Smooth muscle cell (in vitro differentiated cells): ENCODE data around the gene JARID2. TPM values are rescaled to one million over a fixed set of nuclear protein-coding genes. Genes with fewer than 3 reads are reported as not detected.

Source experiments
- DNase-seq: peaks from one replicate; lab custom pipeline; 2025; ENCODE audit not compliant: unreplicated experiment; lab: John Stamatoyannopoulos, UW
- H2AFZ ChIP-seq: fragments of 200-600 bp; sonication (generic); 2 replicates; pipeline ENCODE4 v1.6.0; 2016; ENCODE audit warnings: antibody characterized with exemption, low read depth, mild to moderate bottlenecking
- H3F3A ChIP-seq: fragments of 200-600 bp; sonication (generic); 2 replicates; pipeline ENCODE4 v1.6.0; 2017; ENCODE audit warnings: antibody characterized with exemption, low read depth
- H3K27ac ChIP-seq: fragments of 200-600 bp; sonication (generic); 2 replicates; pipeline ENCODE4 v1.5.1; 2016; ENCODE audit warnings: low read depth, mild to moderate bottlenecking
- H3K27me3 ChIP-seq: fragments of 200-600 bp; sonication (generic); 2 replicates; pipeline ENCODE4 v1.6.1; 2016; ENCODE audit warnings: low read depth, mild to moderate bottlenecking
- H3K36me3 ChIP-seq: fragments of 200-600 bp; sonication (generic); 2 replicates; pipeline ENCODE4 v1.5.1; 2016; ENCODE audit warnings: low read depth
- H3K4me1 ChIP-seq: fragments of 200-600 bp; sonication (generic); 2 replicates; pipeline ENCODE4 v1.5.1; 2016; ENCODE audit warnings: low read depth
- H3K4me2 ChIP-seq: fragments of 200-600 bp; sonication (generic); 2 replicates; pipeline ENCODE4 v1.6.0; 2016; ENCODE audit warnings: mild to moderate bottlenecking
- H3K4me3 ChIP-seq: fragments of 200-600 bp; sonication (generic); 2 replicates; pipeline ENCODE4 v1.5.1; 2016; ENCODE audit warnings: mild to moderate bottlenecking
- H3K79me2 ChIP-seq: fragments of 200-600 bp; sonication (generic); 2 replicates; pipeline ENCODE4 v1.6.0; 2016; ENCODE audit warnings: low read depth, mild to moderate bottlenecking
- H3K9ac ChIP-seq: fragments of 200-600 bp; sonication (generic); 2 replicates; pipeline ENCODE4 v1.6.0; 2016; ENCODE audit warnings: low read depth
- H3K9me3 ChIP-seq: fragments of 200-600 bp; sonication (generic); replicated peaks from 2 replicates; pipeline ENCODE4 v1.5.1; 2016; ENCODE audit warnings: low read depth
- H4K20me1 ChIP-seq: fragments of 200-600 bp; sonication (generic); 2 replicates; pipeline ENCODE4 v1.6.0; 2016; ENCODE audit warnings: low read depth
- CTCF ChIP-seq: fragments of 200-600 bp; sonication (generic); IDR thresholded peaks from 2 replicates; pipeline ENCODE4 v1.5.1; 2017; ENCODE audit warnings: borderline replicate concordance, mild to moderate bottlenecking, antibody characterized with exemption; ENCODE audit not compliant: insufficient read depth, poor library complexity, severe bottlenecking
- WGBS: methylation state at CpG from one replicate; pipeline ENCODE4 v1.1.7; 2016; ENCODE audit warnings: low lambda C conversion rate; 5-methylcytosine and 5-hydroxymethylcytosine counted together
- polyA plus RNA-seq: library from polyadenylated mRNA; unstranded; fragments of >200 nt; fragmentation: Nextera tagmentation; extraction: Ambion mirVana; gene quantifications from 2 replicates; pipeline ENCODE4 v1.2.1, GENCODE V29; 2016
- total RNA-seq: library from RNA; depleted of rRNA; stranded (reverse); fragments of >200 nt; gene quantifications from 2 replicates; pipeline ENCODE4 v1.2.3, GENCODE V29; 2014

JARID2 gene
- total and polyA plus RNA-seq, 2 experiments from 2014 or later, result 5.2 to 10.2 TPM

GRCh38 chr6:15280961-15281360 is 35.1 kb downstream of the JARID2 start:
- H3K79me2 ChIP-seq, result peaks cover 94% of the 10 kb centered on the region
- WGBS, result 95% methylated on average over 8 of the region's 8 CpGs

GRCh38 chr6:15282334-15282733 is 36.5 kb downstream of the JARID2 start:
- Histone ChIP-seq H4K20me1 (peaks cover 100% of the 10 kb centered on the region), H3K4me1 (no peaks in the 10 kb centered on the region), H3K36me3 (no peaks in the 10 kb centered on the region), H3K4me2 (no peak overlapping the region), H3F3A (no peaks in the 10 kb centered on the region), H3K79me2 (peaks cover 94% of the 10 kb centered on the region), H3K4me3 (no peak overlapping the region), H3K9me3 (no peaks in the 10 kb centered on the region), H2AFZ (no peak overlapping the region), H3K27ac (no peak overlapping the region), H3K27me3 (no peaks in the 10 kb centered on the region), H3K9ac (no peak overlapping the region)
- no peak for DNase-seq
- WGBS, result 100% methylated on average over 4 of the region's 4 CpGs
- TF ChIP-seq CTCF, result no peak

More at GRCh38 chr6:15280961-15281360, 35.1 kb downstream of the JARID2 start:
- Histone ChIP-seq H3F3A (no peaks in the 10 kb centered on the region), H3K4me1 (no peaks in the 10 kb centered on the region), H3K36me3 (no peaks in the 10 kb centered on the region), H3K9ac (no peak overlapping the region), H3K27ac (no peak overlapping the region), H3K9me3 (no peaks in the 10 kb centered on the region), H3K27me3 (no peaks in the 10 kb centered on the region), H4K20me1 (peaks cover 100% of the 10 kb centered on the region), H2AFZ (no peak overlapping the region), H3K4me3 (no peak overlapping the region), H3K4me2 (no peak overlapping the region)
- no peak for DNase-seq
- no peak for TF ChIP-seq CTCF

- H3K4me1 ChIP-seq, result no peaks in the 10 kb centered on the region
- no peaks in the 10 kb centered on the region for H3K9me3 ChIP-seq
- no peaks in the 10 kb centered on the region for H3F3A ChIP-seq
- TF ChIP-seq CTCF, result no peak
- H4K20me1 ChIP-seq, result peaks cover 100% of the 10 kb centered on the region
- DNase-seq, result no peak
- no peak overlapping the region for H3K27ac ChIP-seq
- H3K36me3 ChIP-seq, result no peaks in the 10 kb centered on the region
- H3K79me2 ChIP-seq, result peaks cover 95% of the 10 kb centered on the region
- H3K9ac ChIP-seq, result no peak overlapping the region
- 73% methylated on average over 3 of the region's 3 CpGs for WGBS
- H2AFZ ChIP-seq, result no peak overlapping the region
- no peak overlapping the region for H3K4me3 ChIP-seq
- no peak overlapping the region for H3K4me2 ChIP-seq
- H3K27me3 ChIP-seq, result no peaks in the 10 kb centered on the region
These were observed 38.1 kb downstream of the JARID2 start for GRCh38 chr6:15283986-15284361.

- Histone ChIP-seq H2AFZ (no peak overlapping the region), H3K4me2 (no peak overlapping the region), H3K4me1 (no peaks in the 10 kb centered on the region), H3F3A (no peaks in the 10 kb centered on the region), H4K20me1 (peaks cover 100% of the 10 kb centered on the region), H3K27me3 (no peaks in the 10 kb centered on the region), H3K9ac (no peak overlapping the region), H3K27ac (no peak overlapping the region), H3K4me3 (no peak overlapping the region), H3K9me3 (no peaks in the 10 kb centered on the region), H3K36me3 (no peaks in the 10 kb centered on the region), H3K79me2 (peaks cover 97% of the 10 kb centered on the region)
- DNase-seq, result no peak
- 100% methylated on average over 1 of the region's 1 CpG for WGBS
- TF ChIP-seq CTCF, result no peak
These were observed 38.9 kb downstream of the JARID2 start for GRCh38 chr6:15284743-15285142.
